Transverse colon (tissue), 4 donors: ENCODE results near the gene IL1RL1. TPM values are rescaled to one million over a fixed set of nuclear protein-coding genes. Genes with fewer than 3 reads are reported as not detected.

ENCODE experiments used
- DNase-seq: peaks from one replicate; pipeline ENCODE4 v3.0.0-alpha.2; 2019
- H3K27ac ChIP-seq, 4 donors: fragments of 200-600 bp; sonication (generic); 2 replicates each; pipeline ENCODE4 v1.5.1; 2016 to 2018; ENCODE audit warnings: inconsistent platforms in 4 of 4
- H3K27me3 ChIP-seq: fragments of 200-600 bp; sonication (generic); 2 replicates; pipeline ENCODE4 v1.5.1; 2017; ENCODE audit warnings: inconsistent platforms
- H3K36me3 ChIP-seq, 4 donors: fragments of 200-600 bp; sonication (generic); 2 replicates each; pipeline ENCODE4 v1.5.1; 2017 to 2019; ENCODE audit warnings: inconsistent platforms in 4 of 4
- H3K4me1 ChIP-seq, 4 donors: fragments of 200-600 bp; sonication (generic); 2 replicates each; pipeline ENCODE4 v1.5.1; 2017 to 2020; ENCODE audit warnings: inconsistent platforms in 4 of 4
- H3K4me3 ChIP-seq, 4 donors: fragments of 200-600 bp; sonication (generic); 1 replicate in 1 of 4; 2 replicates in 3 of 4; pipeline versions ENCODE4 v1.5.1 to v1.6.1; 2017 to 2019; ENCODE audit warnings: inconsistent platforms in 4 of 4
- H3K9me3 ChIP-seq, 2 donors: fragments of 200-600 bp; sonication (generic); 2 replicates each; pipeline ENCODE4 v1.5.1; 2017 to 2019; ENCODE audit warnings: inconsistent platforms in 2 of 2
- CTCF ChIP-seq, 5 experiments: fragments of 200-600 bp in 3 of 5; fragments of 450-650 bp in 2 of 5; sonication (generic) in 3 of 5; IDR thresholded peaks; 1 replicate in 2 of 5; 2 replicates in 3 of 5; pipeline ENCODE4 v1.5.1; 2016 to 2017; ENCODE audit warnings: antibody characterized with exemption in 5 of 5, inconsistent platforms in 3 of 5, mild to moderate bottlenecking in 2 of 5, moderate library complexity in 1 of 5
- EP300 ChIP-seq: sonication (generic); formaldehyde crosslinking; IDR thresholded peaks from one replicate; pipeline ENCODE4 v1.6.1; 2017; ENCODE audit warnings: antibody characterized with exemption, low read depth
- POLR2A ChIP-seq: fragments of 450-650 bp; IDR thresholded peaks from one replicate; pipeline ENCODE4 v1.6.1; 2016; ENCODE audit warnings: antibody characterized with exemption, mild to moderate bottlenecking, moderate library complexity
- POLR2AphosphoS5 ChIP-seq, 3 donors: sonication (generic); formaldehyde crosslinking; IDR thresholded peaks; one replicate each; pipeline ENCODE4 v1.6.1; 2016; ENCODE audit warnings: antibody characterized with exemption in 3 of 3
- WGBS, 2 donors: methylation state at CpG; one replicate each; pipeline ENCODE4 v1.1.5; 2018; ENCODE audit warnings: low coverage in 1 of 2; 5-methylcytosine and 5-hydroxymethylcytosine counted together
- in situ Hi-C, 4 donors: fragments of 200-750 bp; cut with MboI; loops; one replicate each; pipeline versions ENCODE4 v1.15.0 to v1.15.1; 2017; ENCODE audit warnings: low sequenced_read_pairs in 3 of 4, low pct_ligation_motif_present in 1 of 4, low pct_unique_long_range_greater_than_20kb in 1 of 4
- intact Hi-C: fragments of 100-400 bp; cut with DNase I; formaldehyde crosslinking; loops from one replicate; pipeline ENCODE4 v1.15.1; 2023; ENCODE audit warnings: low total_unique reads
- total RNA-seq, 4 donors: library from RNA; depleted of rRNA; stranded (reverse); fragments of >200 nt; gene quantifications; one replicate each; pipeline ENCODE4 v1.1.0, GENCODE V29; 2016

IL1RL1 gene
- total RNA-seq, 4 donors from 2014 or later: 0.40 to 57.2 (median 11.7) TPM

GRCh38 chr2:102285368-102285767 is 26.0 kb upstream of the IL1RL1 start:
- Histone ChIP-seq H3K27ac (no peak overlapping the region), H3K27me3 (no peaks in the 10 kb centered on the region), H3K4me1 (no peaks in the 10 kb centered on the region), H3K4me3 (no peak overlapping the region), H3K36me3 (no peaks in the 10 kb centered on the region), H3K9me3 (no peaks in the 10 kb centered on the region)
- intact Hi-C loops (no loop called here), in situ Hi-C loops (no loop called here)
- no peak for DNase-seq
- WGBS, 2 donors: 84 to 100% methylated on average over 1 to 2 of the region's 2 CpGs
- TF ChIP-seq EP300: no peak
- TF ChIP-seq POLR2A: no peak
- TF ChIP-seq CTCF (IDR thresholded peaks at IDR 0.05): no peak
- TF ChIP-seq POLR2AphosphoS5 (IDR thresholded peaks at IDR 0.05): no peak

- no peak for DNase-seq
- intact Hi-C loops: no loop called here
- WGBS, 2 donors: 67% methylated on average over 3 of the region's 3 CpGs
- in situ Hi-C loops: no loop called here
- no peak overlapping the region for H3K4me3 ChIP-seq
- H3K27ac ChIP-seq: no peak overlapping the region
- no peaks in the 10 kb centered on the region for H3K27me3 ChIP-seq
- TF ChIP-seq CTCF (IDR thresholded peaks at IDR 0.05): no peak
- TF ChIP-seq POLR2A: no peak
- TF ChIP-seq EP300: no peak
- no peak for TF ChIP-seq POLR2AphosphoS5 (IDR thresholded peaks at IDR 0.05)
- H3K36me3 ChIP-seq: no peaks in the 10 kb centered on the region
- no peaks in the 10 kb centered on the region for H3K9me3 ChIP-seq
- no peaks in the 10 kb centered on the region for H3K4me1 ChIP-seq
Measured at GRCh38 chr2:102286041-102286440, 25.3 kb upstream of the IL1RL1 start.

- WGBS, 2 donors: 86 to 87% methylated on average over 4 to 5 of the region's 5 CpGs
- no peaks in the 10 kb centered on the region for H3K9me3 ChIP-seq
Measured at GRCh38 chr2:102289129-102289528, 22.2 kb upstream of the IL1RL1 start.

GRCh38 chr2:102290594-102290993 is 20.8 kb upstream of the IL1RL1 start:
- no peaks in the 10 kb centered on the region for H3K9me3 ChIP-seq
- H3K4me3 ChIP-seq: no peak overlapping the region
- DNase-seq: no peak
- peaks cover 16% of the 10 kb centered on the region for H3K27me3 ChIP-seq
- in situ Hi-C loops: no loop called here
- intact Hi-C loops: no loop called here
- H3K27ac ChIP-seq: no peak overlapping the region
- H3K36me3 ChIP-seq: no peaks in the 10 kb centered on the region
- TF ChIP-seq CTCF (IDR thresholded peaks at IDR 0.05) (no peak), POLR2A (no peak), POLR2AphosphoS5 (IDR thresholded peaks at IDR 0.05) (no peak), EP300 (no peak)
- H3K4me1 ChIP-seq: no peaks in the 10 kb centered on the region

More at GRCh38 chr2:102289129-102289528, 22.2 kb upstream of the IL1RL1 start:
- Histone ChIP-seq H3K27me3 (peaks cover 16% of the 10 kb centered on the region), H3K4me1 (no peaks in the 10 kb centered on the region), H3K27ac (no peak overlapping the region), H3K36me3 (no peaks in the 10 kb centered on the region), H3K4me3 (no peak overlapping the region)
- intact Hi-C loops: no loop called here
- DNase-seq: no peak
- in situ Hi-C loops: no loop called here
- TF ChIP-seq CTCF (IDR thresholded peaks at IDR 0.05) (no peak), POLR2A (no peak), EP300 (no peak), POLR2AphosphoS5 (IDR thresholded peaks at IDR 0.05) (no peak)
